ENCODE measurements around the gene PRPF38A.
"Not testable (repeated sequence)": the region's sequence is repeated elsewhere in the genome, so short reads cannot be mapped to it uniquely, and the experiment has no call there.

The PRPF38A gene

GRCh38 chr1:52404116-52404974, at the start of gene PRPF38A, which contains the start of gene ORC1:
Gene PRPF38A (plus strand): TSS chr1:52404602. CDS start chr1:52404750, 148 bp downstream.
Gene ORC1 (minus strand): TSS chr1:52404423. CDS start chr1:52402223, 2,200 bp downstream.
- DNase-seq = peak; percentile 94

GRCh38 chr1:52355436-52355835, 49.0 kb upstream of the PRPF38A start:
- DNase-seq = no peak

- no peak for DNase-seq
Measured at GRCh38 chr1:52355847-52356505, 48.4 kb upstream of the PRPF38A start.

- no peak for DNase-seq
Measured at GRCh38 chr1:52356818-52357355, 47.5 kb upstream of the PRPF38A start.

GRCh38 chr1:52357397-52357796, 47.0 kb upstream of the PRPF38A start:
- DNase-seq = no peak

GRCh38 chr1:52358851-52359497, 45.4 kb upstream of the PRPF38A start:
- DNase-seq = no peak

- no peak for DNase-seq
Measured at GRCh38 chr1:52359676-52360594, 44.5 kb upstream of the PRPF38A start.

- no peak for DNase-seq
Measured at GRCh38 chr1:52360595-52360968, 43.8 kb upstream of the PRPF38A start.

GRCh38 chr1:52364235-52364839, 40.1 kb upstream of the PRPF38A start:
- DNase-seq = no peak

- DNase-seq = peak; percentile 70
Measured at GRCh38 chr1:52365071-52365745, 39.2 kb upstream of the PRPF38A start.

- DNase-seq = peak; percentile 98
Measured at GRCh38 chr1:52365746-52366516, 38.5 kb upstream of the PRPF38A start, which contains the start of gene CC2D1B. Gene CC2D1B (minus strand): TSS chr1:52366205. CDS start chr1:52364620, 1,585 bp downstream.

- no peak for DNase-seq
Measured at GRCh38 chr1:52366517-52366827, 37.9 kb upstream of the PRPF38A start.

- no peak for DNase-seq
Measured at GRCh38 chr1:52367272-52367671, 37.1 kb upstream of the PRPF38A start.

- peak; percentile 38 for DNase-seq
Measured at GRCh38 chr1:52368383-52369172, 35.8 kb upstream of the PRPF38A start.

- DNase-seq = not testable (repeated sequence)
Measured at GRCh38 chr1:52369851-52370250, 34.6 kb upstream of the PRPF38A start.

GRCh38 chr1:52385376-52385775, 19.0 kb upstream of the PRPF38A start:
- DNase-seq = no peak

GRCh38 chr1:52386458-52386857, 17.9 kb upstream of the PRPF38A start:
- DNase-seq = no peak

- DNase-seq = no peak
Measured at GRCh38 chr1:52393174-52393573, 11.2 kb upstream of the PRPF38A start.

GRCh38 chr1:52399629-52400028, 4.8 kb upstream of the PRPF38A start:
- no peak for DNase-seq

GRCh38 chr1:52400131-52400530, 4.3 kb upstream of the PRPF38A start:
- no peak for DNase-seq

Data from NCI-H226 (cell line).